Measurements from ENCODE around the gene PCDHGA6. TPM values are rescaled to one million over a fixed set of nuclear protein-coding genes. Genes with fewer than 3 reads are reported as not detected.

PCDHGA6 gene
- total RNA-seq, 1 experiment from 2014 or later, result 0.07 TPM

DNA sequence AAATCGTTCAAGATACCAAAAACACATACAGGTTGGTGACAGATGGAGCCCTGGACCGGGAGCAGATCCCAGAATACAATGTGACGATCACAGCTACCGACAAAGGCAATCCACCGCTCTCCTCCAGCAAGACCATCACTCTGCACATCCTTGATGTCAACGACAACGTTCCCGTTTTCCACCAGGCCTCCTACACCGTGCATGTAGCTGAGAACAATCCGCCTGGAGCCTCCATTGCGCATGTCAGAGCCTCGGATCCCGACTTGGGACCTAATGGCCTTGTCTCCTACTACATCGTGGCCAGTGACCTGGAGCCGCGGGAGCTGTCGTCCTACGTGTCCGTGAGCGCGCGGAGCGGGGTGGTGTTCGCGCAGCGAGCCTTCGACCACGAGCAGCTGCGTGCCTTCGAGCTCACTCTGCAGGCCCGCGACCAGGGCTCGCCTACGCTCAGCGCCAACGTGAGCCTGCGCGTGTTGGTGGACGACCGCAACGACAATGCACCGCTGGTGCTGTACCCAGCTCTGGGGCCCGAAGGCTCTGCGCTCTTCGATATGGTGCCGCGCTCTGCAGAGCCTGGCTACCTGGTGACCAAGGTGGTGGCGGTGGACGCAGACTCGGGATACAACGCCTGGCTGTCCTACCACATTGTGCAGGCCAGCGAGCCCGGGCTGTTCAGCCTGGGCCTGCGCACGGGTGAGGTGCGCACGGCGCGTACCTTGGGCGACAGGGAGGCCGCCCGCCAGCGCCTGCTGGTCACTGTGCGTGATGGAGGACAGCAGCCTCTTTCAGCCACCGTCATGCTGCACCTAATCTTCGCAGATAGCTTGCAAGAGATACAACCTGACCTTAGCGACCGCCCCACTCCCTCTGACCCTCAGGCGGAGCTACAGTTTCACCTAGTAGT lies 1.9 kb upstream of the PCDHGA6 start:
- CTCF ChIA-PET, result no interaction called here

More for the DNA sequence above, 1.9 kb upstream of the PCDHGA6 start:
- H4K20me1 ChIP-seq (ENCODE audit: insufficient read depth), result no peaks in the 10 kb centered on the region
- DNase-seq (ENCODE audit: low read depth, low spot score) (no peak), ATAC-seq (no peak)
- no TSS peak for BruUV-seq (replicated peaks)
- H3K36me3 ChIP-seq (ENCODE audit: control insufficient read depth in 1 of 2, insufficient read depth in 2 of 2, low read length in 2 of 2), result no peaks in the 10 kb centered on the region
- H3K4me2 ChIP-seq (ENCODE audit: low read length), result no peak overlapping the region
- H3K9me2 ChIP-seq (ENCODE audit: insufficient read depth), result no peaks in the 10 kb centered on the region
- H2AFZ ChIP-seq (ENCODE audit: low read depth, low read length, poor library complexity, severe bottlenecking), result no peak overlapping the region
- no peaks in the 10 kb centered on the region for H3K27me3 ChIP-seq (ENCODE audit: insufficient read depth, low read length)
- no peak overlapping the region for H3K4me3 ChIP-seq (replicated peaks in 1 of 2; ENCODE audit: low read depth in 1 of 2, low read length in 2 of 2)
- intact Hi-C loops (cut with micrococcal nuclease), result no loop called here
- H3K27ac ChIP-seq (ENCODE audit: low read depth, low read length), result no peak overlapping the region
- peaks cover 0 to 12% of the 10 kb centered on the region in 2 experiments; a peak in 2 of 4 replicates for H3K9me3 ChIP-seq (ENCODE audit: control insufficient read depth in 1 of 2, insufficient read depth in 1 of 2, low read depth in 1 of 2, low read length in 2 of 2)
- no peak overlapping the region for H3K9ac ChIP-seq (ENCODE audit: low read length)
- ChIA-PET RAD21 (ENCODE audit: low non-redundant PET in 1 of 2, low total read pairs in 2 of 2, uncharacterized antibody in 2 of 2, unreplicated experiment in 2 of 2) (no interaction called here), POLR2A (no interaction called here)
- H3K4me1 ChIP-seq (ENCODE audit: control insufficient read depth in 1 of 2, insufficient read depth in 2 of 2, low read length in 2 of 2), result no peaks in the 10 kb centered on the region
- TF ChIP-seq EZH2phosphoT487 (IDR thresholded peaks at IDR 0.05; ENCODE audit: borderline replicate concordance), result no peak
- TF ChIP-seq ZFX (IDR thresholded peaks at IDR 0.05), result no peak
- no peak for TF ChIP-seq SRF (IDR thresholded peaks at IDR 0.05; ENCODE audit: low read depth)
- no peak for TF ChIP-seq ZBTB33 (IDR thresholded peaks at IDR 0.05; ENCODE audit: extremely low read depth, insufficient replicate concordance, low read length)
- TF ChIP-seq ELF1 (IDR thresholded peaks at IDR 0.05; ENCODE audit: borderline replicate concordance, low read depth), result no peak
- TF ChIP-seq RAD21 (IDR thresholded peaks at IDR 0.05; ENCODE audit: low read depth), result no peak
- TF ChIP-seq TCF7L2 (IDR thresholded peaks at IDR 0.05; ENCODE audit: borderline replicate concordance, extremely low read depth, insufficient read depth, insufficient read length), result no peak
- no peak for TF ChIP-seq CBX3 (IDR thresholded peaks at IDR 0.05; ENCODE audit: low read depth)
- TF ChIP-seq, protein P1, sequence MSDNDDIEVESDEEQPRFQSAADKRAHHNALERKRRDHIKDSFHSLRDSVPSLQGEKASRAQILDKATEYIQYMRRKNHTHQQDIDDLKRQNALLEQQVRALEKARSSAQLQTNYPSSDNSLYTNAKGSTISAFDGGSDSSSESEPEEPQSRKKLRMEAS (IDR thresholded peaks at IDR 0.05), result no peak
- TF ChIP-seq POLR2A (IDR thresholded peaks at IDR 0.05; ENCODE audit: borderline replicate concordance, extremely low read depth, insufficient read depth, insufficient read length), result no peak
- TF ChIP-seq, protein P2, sequence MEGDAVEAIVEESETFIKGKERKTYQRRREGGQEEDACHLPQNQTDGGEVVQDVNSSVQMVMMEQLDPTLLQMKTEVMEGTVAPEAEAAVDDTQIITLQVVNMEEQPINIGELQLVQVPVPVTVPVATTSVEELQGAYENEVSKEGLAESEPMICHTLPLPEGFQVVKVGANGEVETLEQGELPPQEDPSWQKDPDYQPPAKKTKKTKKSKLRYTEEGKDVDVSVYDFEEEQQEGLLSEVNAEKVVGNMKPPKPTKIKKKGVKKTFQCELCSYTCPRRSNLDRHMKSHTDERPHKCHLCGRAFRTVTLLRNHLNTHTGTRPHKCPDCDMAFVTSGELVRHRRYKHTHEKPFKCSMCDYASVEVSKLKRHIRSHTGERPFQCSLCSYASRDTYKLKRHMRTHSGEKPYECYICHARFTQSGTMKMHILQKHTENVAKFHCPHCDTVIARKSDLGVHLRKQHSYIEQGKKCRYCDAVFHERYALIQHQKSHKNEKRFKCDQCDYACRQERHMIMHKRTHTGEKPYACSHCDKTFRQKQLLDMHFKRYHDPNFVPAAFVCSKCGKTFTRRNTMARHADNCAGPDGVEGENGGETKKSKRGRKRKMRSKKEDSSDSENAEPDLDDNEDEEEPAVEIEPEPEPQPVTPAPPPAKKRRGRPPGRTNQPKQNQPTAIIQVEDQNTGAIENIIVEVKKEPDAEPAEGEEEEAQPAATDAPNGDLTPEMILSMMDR (IDR thresholded peaks at IDR 0.05 in 2 of 3, conservative IDR thresholded peaks at IDR 0.05 in 1 of 3; ENCODE audit: borderline replicate concordance in 1 of 3, insufficient read depth in 1 of 3, low read depth in 2 of 3, low read length in 2 of 3), result no peak
- TF ChIP-seq CEBPB (IDR thresholded peaks at IDR 0.05; ENCODE audit: low read depth), result no peak
- no peak for TF ChIP-seq REST (IDR thresholded peaks at IDR 0.05; ENCODE audit: low read depth)
- no peak for TF ChIP-seq JUND (IDR thresholded peaks at IDR 0.05)
- no peak for TF ChIP-seq ZNF274 (IDR thresholded peaks at IDR 0.05; ENCODE audit: low read depth, low read length)
- TF ChIP-seq SP1 (IDR thresholded peaks at IDR 0.05; ENCODE audit: low read depth), result no peak
- H3K79me2 ChIP-seq (ENCODE audit: insufficient read depth, low read length), result no peaks in the 10 kb centered on the region
